AG09309 (cell line): ENCODE measurements around the gene GAPT.

ENCODE experiments used
- DNase-seq: peaks from one replicate; pipeline ENCODE4 v3.0.0-alpha.2; 2010; ENCODE audit warnings: low read depth
- H3K4me3 ChIP-seq: 2 replicates; pipeline ENCODE4 v1.5.1; 2011; ENCODE audit warnings: mild to moderate bottlenecking, low read depth, low read length, moderate library complexity; ENCODE audit not compliant: control insufficient read depth
- CTCF ChIP-seq: IDR thresholded peaks from 2 replicates; pipeline ENCODE4 v1.5.1; 2011; ENCODE audit warnings: mild to moderate bottlenecking, low read depth, low read length, inconsistent platforms; ENCODE audit not compliant: insufficient read depth, control insufficient read depth; ENCODE audit errors: missing control alignments

The GAPT gene

GRCh38 chr5:58460002-58460731 lies 31.1 kb upstream of the GAPT start, which contains the start of gene PLK2:
Gene PLK2, minus strand, starts transcription at chr5:58460086. Its CDS starts 127 bp downstream, at chr5:58459959.
- DNase-seq, result peak; percentile 82
- peak; percentile 34 for TF ChIP-seq CTCF
- peak within 1 kb of the TSS; percentile 93 for H3K4me3 ChIP-seq

- TF ChIP-seq CTCF, result peak; percentile 81
- DNase-seq, result no peak
- peak overlapping the region; percentile 93 for H3K4me3 ChIP-seq
Measured at GRCh38 chr5:58460732-58461286, 30.4 kb upstream of the GAPT start.

- no peak for TF ChIP-seq CTCF
- DNase-seq, result no peak
Measured at GRCh38 chr5:58462154-58462553, 29.1 kb upstream of the GAPT start.

GRCh38 chr5:58462623-58463230 lies 28.5 kb upstream of the GAPT start:
- DNase-seq, result no peak
- no peak overlapping the region for H3K4me3 ChIP-seq
- TF ChIP-seq CTCF, result peak; percentile 35

More at GRCh38 chr5:58462154-58462553, 29.1 kb upstream of the GAPT start:
- H3K4me3 ChIP-seq, result no peak overlapping the region

GRCh38 chr5:58466939-58467338 lies 24.3 kb upstream of the GAPT start:
- DNase-seq, result no peak
- no peak for TF ChIP-seq CTCF

GRCh38 chr5:58469896-58470295 lies 21.3 kb upstream of the GAPT start:
- no peak overlapping the region for H3K4me3 ChIP-seq
- no peak for DNase-seq
- TF ChIP-seq CTCF, result no peak

More at GRCh38 chr5:58466939-58467338, 24.3 kb upstream of the GAPT start:
- no peak overlapping the region for H3K4me3 ChIP-seq
